ENCODE data around the gene OPN5. TPM values are rescaled to one million over a fixed set of nuclear protein-coding genes. Genes with fewer than 3 reads are reported as not detected.

Gene OPN5
- total and polyA plus RNA-seq, 2 donors (not counting 1 experiment from before 2014, with no cell fraction given) = not detected

GRCh38 chr6:47794577-47795135 lies 12.8 kb downstream of the OPN5 start:
- H3K4me2 ChIP-seq (ENCODE audit: extremely low read depth, insufficient read depth, low read length) = no peak overlapping the region
- H3K79me2 ChIP-seq (ENCODE audit: control insufficient read depth, insufficient read depth, low read length) = no peaks in the 10 kb centered on the region
- no peak for DNase-seq (ENCODE audit: low read depth in 2 of 2)
- no peaks in the 10 kb centered on the region for H3K27me3 ChIP-seq (ENCODE audit: control insufficient read depth, insufficient read depth, low read length)
- no peaks in the 10 kb centered on the region for H3K36me3 ChIP-seq (ENCODE audit: control insufficient read depth, insufficient read depth, low read length)
- H3K9ac ChIP-seq (ENCODE audit: insufficient read depth, low read length) = no peak overlapping the region
- H3K9me3 ChIP-seq (ENCODE audit: control insufficient read depth, insufficient read depth, low read depth, low read length) = no peaks in the 10 kb centered on the region
- no peaks in the 10 kb centered on the region for H4K20me1 ChIP-seq (ENCODE audit: control insufficient read depth, extremely low read depth, insufficient read depth, low read length)
- no peak overlapping the region for H2AFZ ChIP-seq (ENCODE audit: low read length)
- H3K4me3 ChIP-seq (replicated peaks in 1 of 4; ENCODE audit: control extremely low read depth in 1 of 4, insufficient read depth in 1 of 4, low read depth in 3 of 4, low read length in 4 of 4) = no peak overlapping the region
- no peak for TF ChIP-seq EZH2 (IDR thresholded peaks at IDR 0.05; ENCODE audit: low read length, missing control alignments)
- no peak for TF ChIP-seq CTCF (conservative IDR thresholded peaks at IDR 0.05 in 1 of 2, IDR thresholded peaks at IDR 0.05 in 1 of 2; ENCODE audit: low read depth in 1 of 2, low read length in 2 of 2)
- H3K27ac ChIP-seq (ENCODE audit: insufficient read depth, low read length) = no peak overlapping the region
- no peaks in the 10 kb centered on the region for H3K4me1 ChIP-seq (ENCODE audit: control insufficient read depth, extremely low read depth, insufficient read depth, low read length)

GRCh38 chr6:47801984-47802383 lies 20.2 kb downstream of the OPN5 start:
- no peaks in the 10 kb centered on the region for H3K79me2 ChIP-seq (ENCODE audit: control insufficient read depth, insufficient read depth, low read length)
- H3K4me2 ChIP-seq (ENCODE audit: extremely low read depth, insufficient read depth, low read length) = no peak overlapping the region
- no peaks in the 10 kb centered on the region for H4K20me1 ChIP-seq (ENCODE audit: control insufficient read depth, extremely low read depth, insufficient read depth, low read length)
- no peaks in the 10 kb centered on the region for H3K9me3 ChIP-seq (ENCODE audit: control insufficient read depth, insufficient read depth, low read depth, low read length)
- H3K36me3 ChIP-seq (ENCODE audit: control insufficient read depth, insufficient read depth, low read length) = no peaks in the 10 kb centered on the region
- no peak overlapping the region for H3K9ac ChIP-seq (ENCODE audit: insufficient read depth, low read length)
- no peak overlapping the region for H2AFZ ChIP-seq (ENCODE audit: low read length)
- TF ChIP-seq EZH2 (IDR thresholded peaks at IDR 0.05; ENCODE audit: low read length, missing control alignments) (no peak), CTCF (conservative IDR thresholded peaks at IDR 0.05 in 1 of 2, IDR thresholded peaks at IDR 0.05 in 1 of 2; ENCODE audit: low read depth in 1 of 2, low read length in 2 of 2) (no peak)
- H3K27me3 ChIP-seq (ENCODE audit: control insufficient read depth, insufficient read depth, low read length) = no peaks in the 10 kb centered on the region
- no peak overlapping the region for H3K4me3 ChIP-seq (replicated peaks in 1 of 4; ENCODE audit: control extremely low read depth in 1 of 4, insufficient read depth in 1 of 4, low read depth in 3 of 4, low read length in 4 of 4)
- H3K27ac ChIP-seq (ENCODE audit: insufficient read depth, low read length) = no peak overlapping the region
- no peaks in the 10 kb centered on the region for H3K4me1 ChIP-seq (ENCODE audit: control insufficient read depth, extremely low read depth, insufficient read depth, low read length)
- no peak for DNase-seq (ENCODE audit: low read depth in 2 of 2)

- H4K20me1 ChIP-seq (ENCODE audit: control insufficient read depth, extremely low read depth, insufficient read depth, low read length) = no peaks in the 10 kb centered on the region
These were observed 23.0 kb downstream of the OPN5 start for GRCh38 chr6:47804821-47805220.

More at GRCh38 chr6:47804821-47805220, 23.0 kb downstream of the OPN5 start:
- H3K4me2 ChIP-seq (ENCODE audit: extremely low read depth, insufficient read depth, low read length) = no peak overlapping the region
- H3K4me3 ChIP-seq (replicated peaks in 1 of 4; ENCODE audit: control extremely low read depth in 1 of 4, insufficient read depth in 1 of 4, low read depth in 3 of 4, low read length in 4 of 4) = no peak overlapping the region
- no peaks in the 10 kb centered on the region for H3K9me3 ChIP-seq (ENCODE audit: control insufficient read depth, insufficient read depth, low read depth, low read length)
- no peak overlapping the region for H3K27ac ChIP-seq (ENCODE audit: insufficient read depth, low read length)
- TF ChIP-seq EZH2 (IDR thresholded peaks at IDR 0.05; ENCODE audit: low read length, missing control alignments) (no peak), CTCF (conservative IDR thresholded peaks at IDR 0.05 in 1 of 2, IDR thresholded peaks at IDR 0.05 in 1 of 2; ENCODE audit: low read depth in 1 of 2, low read length in 2 of 2) (no peak)
- H3K79me2 ChIP-seq (ENCODE audit: control insufficient read depth, insufficient read depth, low read length) = no peaks in the 10 kb centered on the region
- H3K36me3 ChIP-seq (ENCODE audit: control insufficient read depth, insufficient read depth, low read length) = no peaks in the 10 kb centered on the region
- H3K4me1 ChIP-seq (ENCODE audit: control insufficient read depth, extremely low read depth, insufficient read depth, low read length) = no peaks in the 10 kb centered on the region
- no peak overlapping the region for H2AFZ ChIP-seq (ENCODE audit: low read length)
- H3K27me3 ChIP-seq (ENCODE audit: control insufficient read depth, insufficient read depth, low read length) = no peaks in the 10 kb centered on the region
- no peak overlapping the region for H3K9ac ChIP-seq (ENCODE audit: insufficient read depth, low read length)
- peak; percentile 6 to 7 for DNase-seq (ENCODE audit: low read depth in 2 of 2)

All from fibroblast of lung (primary cell).